ENCODE measurements around the gene TXN2. TPM values are rescaled to one million over a fixed set of nuclear protein-coding genes. Genes with fewer than 3 reads are reported as not detected.

The TXN2 gene
- total RNA-seq, 1 experiment from 2014 or later = 58.6 TPM

DNA sequence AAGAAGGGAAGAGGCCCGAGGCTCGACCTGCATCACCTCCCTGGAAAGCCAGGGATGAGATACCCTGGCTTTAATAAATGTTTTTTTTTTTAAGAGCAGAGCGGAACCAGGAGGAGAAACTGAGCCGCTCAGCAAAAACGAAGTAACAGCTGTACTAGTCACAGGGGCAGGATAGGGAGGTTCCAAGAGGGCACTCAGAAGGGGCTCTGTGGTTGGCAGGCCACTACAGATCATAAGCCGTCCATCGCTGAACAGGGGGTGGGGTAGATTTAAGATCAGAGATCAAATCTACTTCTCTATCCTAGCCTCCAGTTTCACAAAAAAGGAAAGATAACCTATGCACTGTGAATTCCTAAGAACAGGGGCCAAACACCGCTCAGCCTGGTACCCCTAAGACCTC lies 46.9 kb upstream of the TXN2 start:
- H3K4me2 ChIP-seq (ENCODE audit: insufficient read depth, insufficient read length, low read length) = peak overlapping the region; percentile 80
- Mint-ChIP-seq H3K27ac (peak overlapping the region; percentile 98 to 100 (median 99)), H3K4me3 (peak overlapping the region; percentile 89 to 97), H3K9me3 (peaks cover 4 to 5% of the 10 kb centered on the region in 2 experiments; a peak in 4 of 5 replicates), H3K4me1 (peaks cover 8 to 12% of the 10 kb centered on the region in 2 experiments), H3K36me3 (ENCODE audit: insufficient read depth in 1 of 3, low read depth in 3 of 3) (peaks cover 31 to 41% (median 39%) of the 10 kb centered on the region in 3 experiments), H3K27me3 (ENCODE audit: low read depth) (no peaks in the 10 kb centered on the region; the same call in 1 of the 2 replicates)
- no peak overlapping the region for H2AFZ ChIP-seq (ENCODE audit: low read length)
- no peak overlapping the region for H2BK15ac ChIP-seq (ENCODE audit: low read depth, low read length)
- H4K91ac ChIP-seq (ENCODE audit: insufficient read length, low read depth, low read length) = peak overlapping the region; percentile 76
- H3K27ac ChIP-seq (ENCODE audit: insufficient read length, low read depth, low read length) = peak overlapping the region; percentile 71
- no peak for DNase-seq
- H2BK12ac ChIP-seq (ENCODE audit: insufficient read length, low read depth, low read length) = no peak overlapping the region
- no CpG with 5 or more reads among the region's 8 CpGs for WGBS (ENCODE audit: extremely low coverage, insufficient read length, low lambda C conversion rate)
- H3K23ac ChIP-seq (ENCODE audit: insufficient read length, low read depth, low read length) = no peak overlapping the region
- peak overlapping the region; percentile 77 for H3K18ac ChIP-seq (ENCODE audit: insufficient read length, low read depth, low read length)
- no peak overlapping the region for H2AK5ac ChIP-seq (ENCODE audit: insufficient read length, low read length)
- H2BK120ac ChIP-seq (ENCODE audit: low read depth, low read length, poor library complexity, severe bottlenecking) = peak overlapping the region; percentile 10
- no peak overlapping the region for H2BK5ac ChIP-seq (ENCODE audit: insufficient read length, low read length)
- no peak overlapping the region for H3K4ac ChIP-seq (ENCODE audit: low read depth, low read length)
- no peaks in the 10 kb centered on the region for H3K9me3 ChIP-seq (ENCODE audit: control insufficient read depth, low read depth, low read length)
- no peaks in the 10 kb centered on the region for H3K4me1 ChIP-seq (ENCODE audit: insufficient read depth, low read length)
- H4K8ac ChIP-seq (replicated peaks; ENCODE audit: insufficient read length, low read depth, low read length) = no peak overlapping the region
- peaks cover 12% of the 10 kb centered on the region for H3K23me2 ChIP-seq (ENCODE audit: insufficient read length, low read depth, low read length, poor library complexity, severe bottlenecking)
- peak overlapping the region; percentile 89; the same call in 1 of the 2 replicates for H3K14ac ChIP-seq (ENCODE audit: insufficient read depth, low read length)
- no peaks in the 10 kb centered on the region for H3K27me3 ChIP-seq (ENCODE audit: insufficient read depth, low read length)
- TF ChIP-seq, protein P1, sequence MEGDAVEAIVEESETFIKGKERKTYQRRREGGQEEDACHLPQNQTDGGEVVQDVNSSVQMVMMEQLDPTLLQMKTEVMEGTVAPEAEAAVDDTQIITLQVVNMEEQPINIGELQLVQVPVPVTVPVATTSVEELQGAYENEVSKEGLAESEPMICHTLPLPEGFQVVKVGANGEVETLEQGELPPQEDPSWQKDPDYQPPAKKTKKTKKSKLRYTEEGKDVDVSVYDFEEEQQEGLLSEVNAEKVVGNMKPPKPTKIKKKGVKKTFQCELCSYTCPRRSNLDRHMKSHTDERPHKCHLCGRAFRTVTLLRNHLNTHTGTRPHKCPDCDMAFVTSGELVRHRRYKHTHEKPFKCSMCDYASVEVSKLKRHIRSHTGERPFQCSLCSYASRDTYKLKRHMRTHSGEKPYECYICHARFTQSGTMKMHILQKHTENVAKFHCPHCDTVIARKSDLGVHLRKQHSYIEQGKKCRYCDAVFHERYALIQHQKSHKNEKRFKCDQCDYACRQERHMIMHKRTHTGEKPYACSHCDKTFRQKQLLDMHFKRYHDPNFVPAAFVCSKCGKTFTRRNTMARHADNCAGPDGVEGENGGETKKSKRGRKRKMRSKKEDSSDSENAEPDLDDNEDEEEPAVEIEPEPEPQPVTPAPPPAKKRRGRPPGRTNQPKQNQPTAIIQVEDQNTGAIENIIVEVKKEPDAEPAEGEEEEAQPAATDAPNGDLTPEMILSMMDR (conservative IDR thresholded peaks at IDR 0.05) = no peak
- no peak overlapping the region for H3T11ph ChIP-seq (ENCODE audit: low read length)
- H3K9ac ChIP-seq (ENCODE audit: extremely low read depth, insufficient read length, low read length) = peak overlapping the region; percentile 96
- H3K56ac ChIP-seq (ENCODE audit: insufficient read length, low read depth, low read length) = no peak overlapping the region
- H3K79me1 ChIP-seq (ENCODE audit: insufficient read depth, low read depth, low read length, poor library complexity, severe bottlenecking) = peaks cover 8% of the 10 kb centered on the region
- H4K5ac ChIP-seq (ENCODE audit: insufficient read length, low read depth, low read length) = peak overlapping the region; percentile 0
- no peaks in the 10 kb centered on the region for H4K20me1 ChIP-seq (ENCODE audit: control insufficient read depth, insufficient read depth, insufficient read length)
- H3K79me2 ChIP-seq (ENCODE audit: insufficient read depth, low read length) = peaks cover 10% of the 10 kb centered on the region; the same call in 1 of the 2 replicates
- H2BK20ac ChIP-seq (ENCODE audit: low read depth, low read length, poor library complexity, severe bottlenecking) = no peak overlapping the region
